Measurements from ENCODE around the gene MRPS31. TPM values are rescaled to one million over a fixed set of nuclear protein-coding genes. Genes with fewer than 3 reads are reported as not detected.
"Not testable (repeated sequence)": the region's sequence is repeated elsewhere in the genome, so short reads cannot be mapped to it uniquely, and the experiment has no call there.

The MRPS31 gene
- total RNA-seq, 4 donors from 2014 or later, result 12.2 to 24.3 (median 22.1) TPM

- H3K27ac ChIP-seq, result peak overlapping the region; percentile 71 to 87 (median 80)
- WGBS, 2 donors, result 15 to 17% methylated on average over 8 to 9 of the region's 9 CpGs
- peak overlapping the region; percentile 61 to 72 (median 70) for H3K4me3 ChIP-seq
- no peaks in the 10 kb centered on the region for H3K9me3 ChIP-seq
- H3K36me3 ChIP-seq, result peaks cover 0 to 26% (median 0%) of the 10 kb centered on the region in 3 donors
- peaks cover 0 to 10% (median 0%) of the 10 kb centered on the region in 4 donors for H3K4me1 ChIP-seq
- TF ChIP-seq, protein P1, sequence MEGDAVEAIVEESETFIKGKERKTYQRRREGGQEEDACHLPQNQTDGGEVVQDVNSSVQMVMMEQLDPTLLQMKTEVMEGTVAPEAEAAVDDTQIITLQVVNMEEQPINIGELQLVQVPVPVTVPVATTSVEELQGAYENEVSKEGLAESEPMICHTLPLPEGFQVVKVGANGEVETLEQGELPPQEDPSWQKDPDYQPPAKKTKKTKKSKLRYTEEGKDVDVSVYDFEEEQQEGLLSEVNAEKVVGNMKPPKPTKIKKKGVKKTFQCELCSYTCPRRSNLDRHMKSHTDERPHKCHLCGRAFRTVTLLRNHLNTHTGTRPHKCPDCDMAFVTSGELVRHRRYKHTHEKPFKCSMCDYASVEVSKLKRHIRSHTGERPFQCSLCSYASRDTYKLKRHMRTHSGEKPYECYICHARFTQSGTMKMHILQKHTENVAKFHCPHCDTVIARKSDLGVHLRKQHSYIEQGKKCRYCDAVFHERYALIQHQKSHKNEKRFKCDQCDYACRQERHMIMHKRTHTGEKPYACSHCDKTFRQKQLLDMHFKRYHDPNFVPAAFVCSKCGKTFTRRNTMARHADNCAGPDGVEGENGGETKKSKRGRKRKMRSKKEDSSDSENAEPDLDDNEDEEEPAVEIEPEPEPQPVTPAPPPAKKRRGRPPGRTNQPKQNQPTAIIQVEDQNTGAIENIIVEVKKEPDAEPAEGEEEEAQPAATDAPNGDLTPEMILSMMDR (IDR thresholded peaks at IDR 0.05), result no peak
- TF ChIP-seq POLR2A (IDR thresholded peaks at IDR 0.05), result no peak
- TF ChIP-seq EP300 (IDR thresholded peaks at IDR 0.05), result no peak
- H3K27me3 ChIP-seq, result no peaks in the 10 kb centered on the region
- DNase-seq (ENCODE audit: low spot score in 2 of 2), result no peak
Measured at GRCh38 chr13:40790154-40790616, 19.2 kb upstream of the MRPS31 start.

GRCh38 chr13:40789275-40790153 is 18.5 kb upstream of the MRPS31 start, which contains the start of gene SLC25A15:
Gene SLC25A15 (plus strand): TSS chr13:40789611. CDS start chr13:40793227, 3,616 bp downstream.
- no peaks in the 10 kb centered on the region for H3K9me3 ChIP-seq
- TF ChIP-seq, protein P1 (IDR thresholded peaks at IDR 0.05), result peak; percentile 17 to 56 (median 51)
- TF ChIP-seq POLR2A (IDR thresholded peaks at IDR 0.05), result peak in 1 of 2 donors; percentile 39
- TF ChIP-seq EP300 (IDR thresholded peaks at IDR 0.05), result no peak
- peak within 1 kb of the TSS; percentile 61 to 72 (median 70) for H3K4me3 ChIP-seq
- 1 to 2% methylated on average over 13 to 18 of the region's 101 CpGs for WGBS, 2 donors
- peak in 1 of 2 donors; percentile 50 for DNase-seq (ENCODE audit: low spot score in 2 of 2)
- no peaks in the 10 kb centered on the region for H3K27me3 ChIP-seq
- H3K27ac ChIP-seq, result peak within 1 kb of the TSS; percentile 71 to 87 (median 80)
- peaks cover 0 to 10% (median 0%) of the 10 kb centered on the region in 4 donors for H3K4me1 ChIP-seq
- peaks cover 0 to 20% (median 0%) of the 10 kb centered on the region in 3 donors for H3K36me3 ChIP-seq

DNA sequence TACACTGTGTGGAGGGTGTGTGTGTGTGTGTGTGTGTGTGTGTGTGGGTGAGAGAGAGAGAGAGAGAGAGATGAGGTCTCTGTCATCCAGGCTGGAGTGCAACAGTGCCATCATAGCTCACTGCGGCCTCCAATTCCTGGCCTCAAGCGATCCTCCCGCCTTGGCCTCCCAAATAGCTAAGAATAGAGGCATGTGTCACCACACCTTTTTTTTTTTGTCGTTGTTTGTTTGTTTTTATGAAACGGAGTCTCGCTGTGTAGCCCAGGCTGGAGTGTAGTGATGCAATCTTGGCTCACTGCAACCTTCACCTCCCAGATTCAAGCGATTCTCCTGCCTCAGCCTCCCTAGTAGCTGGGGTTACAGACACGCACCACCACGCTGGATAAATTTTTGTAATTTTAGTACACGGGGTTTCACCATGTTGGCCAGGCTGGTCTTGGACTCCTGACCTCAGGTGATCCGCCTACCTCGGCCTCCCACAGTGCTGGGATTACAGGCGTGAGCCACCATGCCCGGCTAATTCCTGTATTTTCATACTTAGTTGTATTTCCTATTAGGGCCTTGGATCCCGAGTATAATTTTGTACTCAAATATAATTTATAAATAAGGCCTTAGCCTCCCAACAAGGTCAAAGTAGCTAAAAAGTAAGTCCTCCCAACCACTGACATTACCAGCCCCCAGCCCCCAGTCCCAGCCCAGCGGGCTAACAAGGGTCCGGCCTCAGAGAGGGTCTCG is 17.7 kb upstream of the MRPS31 start:
- H3K27me3 ChIP-seq; H3K9me3 ChIP-seq; DNase-seq (ENCODE audit: low spot score in 2 of 2): not testable (repeated sequence)
- Histone ChIP-seq H3K4me1 (peaks cover 0 to 10% (median 0%) of the 10 kb centered on the region in 4 donors), H3K36me3 (peaks cover 0 to 12% (median 0%) of the 10 kb centered on the region in 3 donors), H3K27ac (peak overlapping the region; percentile 71 to 87 (median 80)), H3K4me3 (peak overlapping the region; percentile 57 to 72 (median 66))
- WGBS, 2 donors, result 57 to 61% methylated on average over 18 of the region's 18 CpGs

- Histone ChIP-seq H3K4me3 (no peak overlapping the region), H3K27me3 (no peaks in the 10 kb centered on the region), H3K36me3 (no peaks in the 10 kb centered on the region), H3K9me3 (no peaks in the 10 kb centered on the region), H3K4me1 (peaks cover 0 to 10% (median 0%) of the 10 kb centered on the region in 4 donors), H3K27ac (no peak overlapping the region)
- no peak for TF ChIP-seq EP300 (IDR thresholded peaks at IDR 0.05)
- DNase-seq (ENCODE audit: low spot score in 2 of 2), result no peak
- WGBS, 2 donors, result 68 to 77% methylated on average over 5 of the region's 5 CpGs
Measured at GRCh38 chr13:40787062-40787461, 16.1 kb upstream of the MRPS31 start.

GRCh38 chr13:40786568-40786996 is 15.6 kb upstream of the MRPS31 start:
- H3K27ac ChIP-seq, result no peak overlapping the region
- H3K36me3 ChIP-seq, result no peaks in the 10 kb centered on the region
- 80 to 83% methylated on average over 4 of the region's 4 CpGs for WGBS, 2 donors
- TF ChIP-seq POLR2A (IDR thresholded peaks at IDR 0.05), result no peak
- TF ChIP-seq EP300 (IDR thresholded peaks at IDR 0.05), result no peak
- TF ChIP-seq, protein P1 (IDR thresholded peaks at IDR 0.05), result no peak
- no peaks in the 10 kb centered on the region for H3K27me3 ChIP-seq
- H3K4me1 ChIP-seq, result peaks cover 0 to 10% (median 0%) of the 10 kb centered on the region in 4 donors
- H3K9me3 ChIP-seq, result no peaks in the 10 kb centered on the region
- H3K4me3 ChIP-seq, result no peak overlapping the region
- no peak for DNase-seq (ENCODE audit: low spot score in 2 of 2)

Data from tibial nerve (tissue), 4 donors.